Cardiac muscle cell (in vitro differentiated cells and primary cell): ENCODE results near the gene LYL1. TPM values are rescaled to one million over a fixed set of nuclear protein-coding genes. Genes with fewer than 3 reads are reported as not detected.

ENCODE experiments used
- DNase-seq, 2 donors: peaks; one replicate each; pipeline versions ENCODE4 v3.0.0 to v3.0.0-alpha.2; 2010 to 2017; ENCODE audit warnings: low read depth in 1 of 2, low spot score in 1 of 2
- H3K27ac ChIP-seq: fragments of 200-600 bp; sonication (generic); 2 replicates; pipeline ENCODE4 v1.5.1; 2016
- H3K27me3 ChIP-seq: fragments of 200-600 bp; sonication (generic); 2 replicates; pipeline ENCODE4 v1.6.0; 2016; ENCODE audit warnings: control low read depth
- H3K36me3 ChIP-seq: fragments of 200-600 bp; sonication (generic); 2 replicates; pipeline ENCODE4 v1.5.1; 2016; ENCODE audit warnings: control low read depth
- H3K4me1 ChIP-seq: fragments of 200-600 bp; sonication (generic); 2 replicates; pipeline ENCODE4 v1.8.1; 2017; ENCODE audit warnings: low read depth, mild to moderate bottlenecking, mixed run types
- H3K4me3 ChIP-seq: fragments of 200-600 bp; sonication (generic); 2 replicates; pipeline ENCODE4 v1.5.1; 2016; ENCODE audit warnings: mild to moderate bottlenecking
- H3K9me3 ChIP-seq: fragments of 200-600 bp; sonication (generic); 2 replicates; pipeline ENCODE4 v1.5.1; 2017; ENCODE audit warnings: low read depth, mild to moderate bottlenecking, control low read depth
- CTCF ChIP-seq: IDR thresholded peaks from 2 replicates; pipeline ENCODE4 v1.5.1; 2012; ENCODE audit warnings: low read depth, mild to moderate bottlenecking, low read length
- polyA plus RNA-seq: library from polyadenylated mRNA; unstranded; fragments of >200 nt; fragmentation: Nextera tagmentation; extraction: Ambion mirVana; gene quantifications from 2 replicates; pipeline ENCODE4 v1.2.1, GENCODE V29; 2016
- total RNA-seq: library from RNA; depleted of rRNA; stranded (reverse); fragments of >200 nt; gene quantifications from 2 replicates; pipeline ENCODE4 v1.2.3, GENCODE V29; 2016

Gene LYL1
- total and polyA plus RNA-seq, 2 experiments from 2014 or later: 4.6 to 5.6 TPM

GRCh38 chr19:13060233-13060963 lies 42.3 kb downstream of the LYL1 start:
- Histone ChIP-seq H3K4me1 (peaks cover 15% of the 10 kb centered on the region), H3K4me3 (no peak overlapping the region), H3K36me3 (no peaks in the 10 kb centered on the region), H3K9me3 (no peaks in the 10 kb centered on the region), H3K27ac (no peak overlapping the region), H3K27me3 (peaks cover 100% of the 10 kb centered on the region)
- no peak for TF ChIP-seq CTCF
- DNase-seq: peak in 1 of 2 donors; percentile 58

GRCh38 chr19:13058951-13059660 lies 43.6 kb downstream of the LYL1 start:
- Histone ChIP-seq H3K9me3 (no peaks in the 10 kb centered on the region), H3K4me1 (peaks cover 27% of the 10 kb centered on the region), H3K36me3 (no peaks in the 10 kb centered on the region), H3K4me3 (no peak overlapping the region), H3K27me3 (peaks cover 100% of the 10 kb centered on the region), H3K27ac (no peak overlapping the region)
- no peak for DNase-seq
- TF ChIP-seq CTCF: peak; percentile 14

- no peak overlapping the region for H3K4me3 ChIP-seq
- no peaks in the 10 kb centered on the region for H3K36me3 ChIP-seq
- H3K27me3 ChIP-seq: peaks cover 100% of the 10 kb centered on the region
- no peaks in the 10 kb centered on the region for H3K9me3 ChIP-seq
- peaks cover 26% of the 10 kb centered on the region for H3K4me1 ChIP-seq
- DNase-seq: peak in 1 of 2 donors; percentile 62
- TF ChIP-seq CTCF: no peak
- H3K27ac ChIP-seq: no peak overlapping the region
Measured at GRCh38 chr19:13057744-13058143, 44.9 kb downstream of the LYL1 start.

- Histone ChIP-seq H3K27me3 (peaks cover 100% of the 10 kb centered on the region), H3K27ac (no peak overlapping the region), H3K4me3 (no peak overlapping the region), H3K4me1 (peaks cover 26% of the 10 kb centered on the region), H3K9me3 (no peaks in the 10 kb centered on the region), H3K36me3 (no peaks in the 10 kb centered on the region)
- DNase-seq: no peak
- TF ChIP-seq CTCF: no peak
Measured at GRCh38 chr19:13057147-13057572, 45.5 kb downstream of the LYL1 start.

GRCh38 chr19:13056052-13056660 lies 46.5 kb downstream of the LYL1 start:
- peaks cover 96% of the 10 kb centered on the region for H3K27me3 ChIP-seq
- DNase-seq: peak in 1 of 2 donors; percentile 86
- no peak overlapping the region for H3K4me3 ChIP-seq
- H3K36me3 ChIP-seq: no peaks in the 10 kb centered on the region
- no peak overlapping the region for H3K27ac ChIP-seq
- no peak for TF ChIP-seq CTCF
- peaks cover 31% of the 10 kb centered on the region for H3K4me1 ChIP-seq
- no peaks in the 10 kb centered on the region for H3K9me3 ChIP-seq
